Peyer's patch (tissue), 4 donors: ENCODE measurements around the gene COQ4. TPM values are rescaled to one million over a fixed set of nuclear protein-coding genes. Genes with fewer than 3 reads are reported as not detected.

Experiments used
- DNase-seq, 3 donors: peaks; one replicate each; pipeline ENCODE4 v3.0.0-alpha.2; 2017 to 2019
- H3K27ac ChIP-seq, 4 donors: fragments of 200-600 bp; sonication (generic); one replicate each; pipeline ENCODE4 v1.5.1; 2016 to 2019
- H3K27me3 ChIP-seq, 2 donors: fragments of 200-600 bp; sonication (generic); one replicate each; pipeline ENCODE4 v1.5.1; 2019
- H3K36me3 ChIP-seq, 3 donors: fragments of 200-600 bp; sonication (generic); one replicate each; pipeline ENCODE4 v1.5.1; 2016 to 2019
- H3K4me1 ChIP-seq, 4 donors: fragments of 200-600 bp; sonication (generic); one replicate each; pipeline ENCODE4 v1.5.1; 2016 to 2019
- H3K4me3 ChIP-seq, 4 donors: fragments of 200-600 bp; sonication (generic); 1 replicate in 3 of 4; 2 replicates in 1 of 4; pipeline ENCODE4 v1.5.1; 2016 to 2019; ENCODE audit warnings: mild to moderate bottlenecking in 1 of 4
- H3K9me3 ChIP-seq, 4 donors: fragments of 200-600 bp; sonication (generic); one replicate each; pipeline ENCODE4 v1.5.1; 2016 to 2019; ENCODE audit warnings: mild to moderate bottlenecking in 1 of 4
- CTCF ChIP-seq, 6 experiments: fragments of 450-650 bp in 4 of 6; fragments of 200-600 bp in 2 of 6; sonication (generic) in 1 of 6; IDR thresholded peaks; one replicate each; pipeline ENCODE4 v1.5.1; 2017 to 2019; ENCODE audit warnings: antibody characterized with exemption in 6 of 6, mild to moderate bottlenecking in 3 of 6, moderate library complexity in 1 of 6
- POLR2A ChIP-seq, 2 donors: fragments of 450-650 bp; IDR thresholded peaks; one replicate each; pipeline ENCODE4 v1.5.1; 2017; ENCODE audit warnings: antibody characterized with exemption in 2 of 2, mild to moderate bottlenecking in 2 of 2, moderate library complexity in 2 of 2
- total RNA-seq, 4 donors: library from RNA; depleted of rRNA; stranded (reverse); fragments of >200 nt; gene quantifications; one replicate each; pipeline ENCODE4 v1.1.0, GENCODE V29; 2016

Gene COQ4
- total RNA-seq, 4 donors from 2014 or later: 65.2 to 191 (median 132) TPM

GRCh38 chr9:128286440-128286839 is 36.2 kb upstream of the COQ4 start:
- no peak for TF ChIP-seq POLR2A (IDR thresholded peaks at IDR 0.05)
- no peak for TF ChIP-seq CTCF (IDR thresholded peaks at IDR 0.05)
- Histone ChIP-seq H3K4me1 (no peaks in the 10 kb centered on the region), H3K27me3 (no peaks in the 10 kb centered on the region), H3K4me3 (no peak overlapping the region), H3K9me3 (no peaks in the 10 kb centered on the region), H3K27ac (no peak overlapping the region), H3K36me3 (peaks cover 0 to 26% (median 0%) of the 10 kb centered on the region in 3 donors)
- DNase-seq: no peak

- Histone ChIP-seq H3K9me3 (no peaks in the 10 kb centered on the region), H3K4me3 (no peak overlapping the region), H3K4me1 (no peaks in the 10 kb centered on the region), H3K36me3 (peaks cover 0 to 26% (median 0%) of the 10 kb centered on the region in 3 donors), H3K27ac (no peak overlapping the region), H3K27me3 (no peaks in the 10 kb centered on the region)
- DNase-seq: no peak
- TF ChIP-seq POLR2A (IDR thresholded peaks at IDR 0.05) (no peak), CTCF (IDR thresholded peaks at IDR 0.05) (no peak)
Measured at GRCh38 chr9:128288273-128289004, 34.2 kb upstream of the COQ4 start.

GRCh38 chr9:128292009-128292408 is 30.6 kb upstream of the COQ4 start:
- H3K9me3 ChIP-seq: no peaks in the 10 kb centered on the region
- H3K27ac ChIP-seq: no peak overlapping the region
- H3K27me3 ChIP-seq: no peaks in the 10 kb centered on the region
- no peak for DNase-seq
- H3K4me3 ChIP-seq: no peak overlapping the region
- H3K36me3 ChIP-seq: peaks cover 0 to 18% (median 0%) of the 10 kb centered on the region in 3 donors
- peaks cover 0 to 17% (median 2%) of the 10 kb centered on the region in 4 donors for H3K4me1 ChIP-seq
- TF ChIP-seq POLR2A (IDR thresholded peaks at IDR 0.05) (no peak), CTCF (IDR thresholded peaks at IDR 0.05) (no peak)

GRCh38 chr9:128293091-128293490 is 29.5 kb upstream of the COQ4 start:
- peaks cover 0 to 21% (median 2%) of the 10 kb centered on the region in 4 donors for H3K4me1 ChIP-seq
- no peak overlapping the region for H3K27ac ChIP-seq

GRCh38 chr9:128294142-128294541 is 28.5 kb upstream of the COQ4 start:
- no peaks in the 10 kb centered on the region for H3K9me3 ChIP-seq
- no peak for DNase-seq
- H3K4me3 ChIP-seq: no peak overlapping the region
- no peaks in the 10 kb centered on the region for H3K27me3 ChIP-seq
- H3K36me3 ChIP-seq: peaks cover 0 to under 1% (median 0%) of the 10 kb centered on the region in 3 donors
- H3K4me1 ChIP-seq: peaks cover 0 to 21% (median 2%) of the 10 kb centered on the region in 4 donors
- TF ChIP-seq CTCF (IDR thresholded peaks at IDR 0.05) (no peak), POLR2A (IDR thresholded peaks at IDR 0.05) (no peak)
- peak overlapping the region in 1 of 4 donors; percentile 46 for H3K27ac ChIP-seq

More at GRCh38 chr9:128293091-128293490, 29.5 kb upstream of the COQ4 start:
- H3K27me3 ChIP-seq: no peaks in the 10 kb centered on the region
- no peak for DNase-seq
- no peak overlapping the region for H3K4me3 ChIP-seq
- H3K9me3 ChIP-seq: no peaks in the 10 kb centered on the region
- TF ChIP-seq CTCF (IDR thresholded peaks at IDR 0.05) (no peak), POLR2A (IDR thresholded peaks at IDR 0.05) (no peak)
- peaks cover 0 to 10% (median 0%) of the 10 kb centered on the region in 3 donors for H3K36me3 ChIP-seq
